HG03439 (cell line): Measurements from ENCODE around the gene MTAP.
A peak's percentile ranks its signal among the peaks of the same experiment; 100 is the strongest.
"Not testable (repeated sequence)": the region's sequence is repeated elsewhere in the genome, so short reads cannot be mapped to it uniquely, and the experiment has no call there.

Source experiments
- ATAC-seq: cut with Tn5 transposase; IDR thresholded peaks from one replicate; pipeline ENCODE4 v1.9.1; 2021; ENCODE audit warnings: mild to moderate bottlenecking, moderate library complexity; ENCODE audit not compliant: unreplicated experiment

The MTAP gene

GRCh38 chr9:21906213-21906612 lies 103.8 kb downstream of the MTAP start:
- no peak for ATAC-seq

- ATAC-seq = no peak
These were observed 104.4 kb downstream of the MTAP start for GRCh38 chr9:21906881-21907280.

- peak; percentile 74 for ATAC-seq
These were observed 117.2 kb downstream of the MTAP start for GRCh38 chr9:21919377-21920362.

GRCh38 chr9:21923694-21924093 lies 121.3 kb downstream of the MTAP start:
- ATAC-seq = no peak

- no peak for ATAC-seq
These were observed 125.3 kb downstream of the MTAP start for GRCh38 chr9:21927752-21928151.

GRCh38 chr9:21931428-21931827 lies 129.0 kb downstream of the MTAP start:
- ATAC-seq = no peak

GRCh38 chr9:21933281-21933680 lies 130.8 kb downstream of the MTAP start:
- ATAC-seq = no peak

- ATAC-seq = no peak
These were observed 131.4 kb downstream of the MTAP start for GRCh38 chr9:21933865-21934264.

- no peak for ATAC-seq
These were observed 133.2 kb downstream of the MTAP start for GRCh38 chr9:21935631-21936030.

GRCh38 chr9:21936161-21936560 lies 133.7 kb downstream of the MTAP start:
- no peak for ATAC-seq

- no peak for ATAC-seq
These were observed 139.0 kb downstream of the MTAP start for GRCh38 chr9:21941337-21941995.

- no peak for ATAC-seq
These were observed 141.0 kb downstream of the MTAP start for GRCh38 chr9:21943464-21943863.

- no peak for ATAC-seq
These were observed 143.2 kb downstream of the MTAP start for GRCh38 chr9:21945606-21946005.

- ATAC-seq = no peak
These were observed 156.4 kb downstream of the MTAP start for GRCh38 chr9:21958833-21959232.

- ATAC-seq = not testable (repeated sequence)
These were observed 156.8 kb downstream of the MTAP start for GRCh38 chr9:21959268-21959667.

- ATAC-seq = no peak
These were observed 159.1 kb downstream of the MTAP start for GRCh38 chr9:21961569-21961968.

- ATAC-seq = peak; percentile 83
These were observed 162.5 kb downstream of the MTAP start for GRCh38 chr9:21964925-21965385.

GRCh38 chr9:21965401-21965951 lies 163.0 kb downstream of the MTAP start:
- peak; percentile 90 for ATAC-seq

- no peak for ATAC-seq
These were observed 163.9 kb downstream of the MTAP start for GRCh38 chr9:21966140-21966851.

- ATAC-seq = no peak
These were observed 164.7 kb downstream of the MTAP start for GRCh38 chr9:21967169-21967568.

- no peak for ATAC-seq
These were observed 165.3 kb downstream of the MTAP start for GRCh38 chr9:21967702-21968101.
